Retinal pigment epithelial cell (primary cell): ENCODE data around the gene ADAMTS17.

Source experiments
- DNase-seq: peaks from one replicate; pipeline ENCODE4 v3.0.0-alpha.2; 2010; ENCODE audit warnings: low read depth
- H3K4me3 ChIP-seq: 2 replicates; pipeline ENCODE4 v1.5.1; 2011; ENCODE audit warnings: mild to moderate bottlenecking, low read length, control low read depth, moderate library complexity
- CTCF ChIP-seq: conservative IDR thresholded peaks from 2 replicates; pipeline ENCODE4 v1.5.1; 2011; ENCODE audit warnings: low read depth, low read length, control low read depth, inconsistent platforms

The ADAMTS17 gene

GRCh38 chr15:100048736-100049135, 293.0 kb downstream of the ADAMTS17 start:
- no peak for DNase-seq
- no peak overlapping the region for H3K4me3 ChIP-seq

GRCh38 chr15:100043692-100044091, 298.1 kb downstream of the ADAMTS17 start:
- H3K4me3 ChIP-seq, result peak overlapping the region; percentile 22
- no peak for TF ChIP-seq CTCF
- no peak for DNase-seq

More at GRCh38 chr15:100048736-100049135, 293.0 kb downstream of the ADAMTS17 start:
- no peak for TF ChIP-seq CTCF

- H3K4me3 ChIP-seq, result peak overlapping the region; percentile 22
- TF ChIP-seq CTCF, result no peak
- DNase-seq, result peak; percentile 58
Observed at GRCh38 chr15:100043068-100043641, 298.6 kb downstream of the ADAMTS17 start.

- no peak for DNase-seq
- H3K4me3 ChIP-seq, result no peak overlapping the region
- no peak for TF ChIP-seq CTCF
Observed at GRCh38 chr15:100042558-100042957, 299.2 kb downstream of the ADAMTS17 start.

GRCh38 chr15:100041127-100041828, 300.5 kb downstream of the ADAMTS17 start:
- no peak for DNase-seq
- no peak overlapping the region for H3K4me3 ChIP-seq
- TF ChIP-seq CTCF, result no peak

GRCh38 chr15:100039994-100040393, 301.8 kb downstream of the ADAMTS17 start:
- DNase-seq, result no peak
- TF ChIP-seq CTCF, result no peak
- H3K4me3 ChIP-seq, result no peak overlapping the region

GRCh38 chr15:100038736-100039135, 303.0 kb downstream of the ADAMTS17 start:
- no peak for TF ChIP-seq CTCF
- H3K4me3 ChIP-seq, result no peak overlapping the region
- DNase-seq, result no peak
